Muscle of leg (tissue), 11 donors: ENCODE data around the gene TMEM43. TPM values are rescaled to one million over a fixed set of nuclear protein-coding genes. Genes with fewer than 3 reads are reported as not detected.
"Not testable (repeated sequence)": the region's sequence is repeated elsewhere in the genome, so short reads cannot be mapped to it uniquely, and the experiment has no call there.

Source experiments
- DNase-seq: peaks from one replicate; pipeline ENCODE4 v3.0.0; 2013
- H3K27ac ChIP-seq: one replicate; pipeline ENCODE4 v1.5.1; 2013; ENCODE audit warnings: mild to moderate bottlenecking, low read length, control low read depth
- H3K27me3 ChIP-seq: one replicate; pipeline ENCODE4 v1.6.1; 2013; ENCODE audit warnings: low read length; ENCODE audit not compliant: control insufficient read depth, insufficient read depth
- H3K36me3 ChIP-seq: one replicate; pipeline ENCODE4 v1.6.1; 2013; ENCODE audit warnings: low read length; ENCODE audit not compliant: control insufficient read depth, insufficient read depth
- H3K4me1 ChIP-seq: one replicate; pipeline ENCODE4 v1.6.1; 2013; ENCODE audit warnings: low read length; ENCODE audit not compliant: control insufficient read depth, insufficient read depth
- H3K4me3 ChIP-seq: one replicate; pipeline ENCODE4 v1.5.1; 2013; ENCODE audit warnings: low read length, control low read depth
- H3K9me3 ChIP-seq: replicated peaks from 2 replicates; pipeline ENCODE4 v1.6.1; 2013; ENCODE audit warnings: low read depth, low read length; ENCODE audit not compliant: control insufficient read depth
- WGBS: methylation state at CpG from one replicate; pipeline ENCODE4 v1.1.5; 2013; ENCODE audit warnings: missing lambda C conversion rate; ENCODE audit not compliant: insufficient coverage; 5-methylcytosine and 5-hydroxymethylcytosine counted together
- polyA plus RNA-seq, 8 donors: library from polyadenylated mRNA; unstranded; fragments of 120-200 nt; gene quantifications; one replicate each; pipeline versions ENCODE4 v1.2.1 to v1.2.3, GENCODE V29; 2013; ENCODE audit warnings: inconsistent platforms in 1 of 8, low replicate concordance in 1 of 8; ENCODE audit not compliant: insufficient read length in 8 of 8, insufficient read depth in 1 of 8
- total RNA-seq: library from RNA; stranded (reverse); fragments of 120-200 nt; gene quantifications from one replicate; pipeline ENCODE4 v1.2.4, GENCODE V29; 2013

The TMEM43 gene
- total and polyA plus RNA-seq, 9 donors, result 43.7 to 69.7 (median 51.4) TPM

DNA sequence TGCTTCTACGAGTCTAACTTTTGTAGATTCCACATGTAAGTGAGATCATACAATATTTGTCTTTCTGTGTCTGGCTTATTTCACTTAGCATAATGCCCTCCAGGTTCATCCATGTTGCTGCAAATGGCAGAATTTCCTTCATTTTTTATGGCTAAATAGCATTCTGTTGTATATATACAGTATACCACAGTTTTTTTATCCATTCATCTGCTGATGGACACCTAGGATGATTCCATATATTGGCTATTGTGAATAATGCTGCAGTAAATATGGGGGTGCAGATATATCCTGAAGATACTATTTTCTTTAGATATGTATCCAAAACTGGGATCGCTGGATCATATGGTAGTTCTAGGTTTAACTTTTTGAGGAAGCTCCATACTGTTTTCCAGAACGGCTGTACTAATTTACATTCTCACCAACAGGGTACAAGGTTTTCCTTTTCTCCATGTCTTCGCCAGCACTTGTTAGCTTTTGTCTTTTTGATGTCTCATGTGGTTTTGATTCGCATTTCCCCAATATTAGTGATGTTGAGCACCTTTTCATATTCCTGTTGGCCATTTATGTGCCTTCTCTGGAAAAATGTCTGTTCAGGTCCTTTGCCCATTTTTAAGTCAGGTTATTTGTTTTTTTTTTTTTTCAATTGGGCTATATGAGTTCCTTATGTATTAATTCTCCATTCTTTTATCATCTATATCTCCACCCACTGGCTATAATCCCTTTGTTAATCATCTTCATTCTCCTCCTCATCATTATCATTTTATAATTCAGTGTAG, 27.0 kb upstream of the TMEM43 start:
- no CpG with 5 or more reads among the region's 5 CpGs for WGBS
- Histone ChIP-seq H3K4me1 (no peaks in the 10 kb centered on the region), H3K4me3 (no peak overlapping the region), H3K36me3 (no peaks in the 10 kb centered on the region), H3K9me3 (no peaks in the 10 kb centered on the region), H3K27ac (no peak overlapping the region), H3K27me3 (peaks cover 3% of the 10 kb centered on the region)
- DNase-seq, result no peak

DNA sequence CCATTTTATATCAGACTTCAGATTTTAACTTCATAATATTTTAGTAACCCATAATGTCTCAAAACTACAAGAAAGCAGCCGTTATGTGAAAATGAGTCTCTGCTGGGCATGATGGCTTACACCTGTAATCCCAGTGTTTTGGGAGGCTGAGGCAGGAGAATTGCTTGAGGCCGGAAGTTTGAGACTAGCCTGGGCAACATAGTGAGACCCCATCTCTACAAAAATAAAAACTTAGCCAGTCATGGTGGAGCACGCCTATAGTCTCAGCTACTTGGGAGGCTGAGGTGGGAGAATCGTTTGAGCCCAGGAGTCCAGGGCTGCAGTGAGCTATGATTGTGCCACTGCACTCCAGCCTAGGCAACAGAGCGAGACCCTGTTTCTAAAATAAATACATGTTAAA, 15.0 kb upstream of the TMEM43 start:
- peaks cover 29% of the 10 kb centered on the region for H3K36me3 ChIP-seq
- H3K27me3 ChIP-seq, DNase-seq, H3K4me1 ChIP-seq, H3K27ac ChIP-seq, H3K9me3 ChIP-seq, H3K4me3 ChIP-seq: not testable (repeated sequence)
- no CpG with 5 or more reads among the region's 5 CpGs for WGBS

DNA sequence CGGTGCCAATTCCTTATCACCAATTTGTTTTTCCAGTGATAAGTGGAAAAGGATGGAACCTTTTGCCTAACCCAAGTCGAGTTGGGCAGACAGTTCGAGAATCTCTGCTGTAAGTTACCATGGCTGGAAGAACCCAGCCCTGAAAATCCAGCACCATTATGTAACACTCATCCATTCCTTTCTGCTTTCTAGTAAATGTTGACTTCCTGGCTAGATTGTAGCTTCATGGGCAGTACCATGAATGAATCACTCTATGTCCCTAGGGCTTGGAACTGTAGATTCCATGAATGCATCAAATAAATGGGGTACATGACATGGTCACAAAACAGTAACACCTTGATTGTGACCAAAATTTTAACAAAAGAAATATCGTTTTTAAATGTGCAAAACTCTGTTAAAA, 14.2 kb upstream of the TMEM43 start:
- peaks cover 37% of the 10 kb centered on the region for H3K36me3 ChIP-seq
- no peaks in the 10 kb centered on the region for H3K9me3 ChIP-seq
- 100% methylated on average over 1 of the region's 4 CpGs for WGBS
- no peaks in the 10 kb centered on the region for H3K27me3 ChIP-seq
- no peak overlapping the region for H3K27ac ChIP-seq
- no peak for DNase-seq
- no peak overlapping the region for H3K4me3 ChIP-seq
- H3K4me1 ChIP-seq, result no peaks in the 10 kb centered on the region

DNA sequence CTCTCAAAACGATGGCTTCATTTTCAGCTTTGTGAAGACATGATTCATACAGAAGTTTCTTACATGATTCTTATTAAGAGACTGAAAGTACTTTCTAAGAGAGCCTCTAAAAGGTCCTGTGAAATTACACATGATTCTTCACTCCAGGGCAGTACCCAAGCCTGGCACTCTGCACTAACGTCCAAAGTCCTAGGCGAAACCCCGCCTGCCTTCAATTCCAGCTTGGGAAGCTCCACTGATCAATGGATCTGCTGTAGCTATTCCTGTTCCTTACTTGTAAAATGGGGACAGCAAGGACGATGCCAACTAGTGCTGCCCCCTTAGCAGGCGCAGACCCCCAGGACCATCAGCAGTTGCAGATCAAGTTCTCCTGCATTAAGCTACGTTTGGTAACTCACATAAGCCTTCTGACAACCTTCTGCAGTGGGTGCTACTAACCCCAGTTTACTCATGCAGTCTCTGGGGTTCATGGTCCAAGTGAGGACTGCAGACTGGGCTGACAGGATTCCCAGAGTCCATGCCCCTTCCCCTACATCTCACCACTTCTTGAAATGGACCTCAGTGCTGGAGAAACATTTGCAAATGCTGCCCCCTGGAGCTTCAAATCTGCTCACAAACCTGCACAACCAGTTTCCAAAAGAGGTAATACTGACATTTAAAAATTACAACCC, 10.8 kb upstream of the TMEM43 start:
- DNase-seq, result no peak
- WGBS, result 95% methylated on average over 6 of the region's 7 CpGs
- H3K36me3 ChIP-seq, result peaks cover 57% of the 10 kb centered on the region

DNA sequence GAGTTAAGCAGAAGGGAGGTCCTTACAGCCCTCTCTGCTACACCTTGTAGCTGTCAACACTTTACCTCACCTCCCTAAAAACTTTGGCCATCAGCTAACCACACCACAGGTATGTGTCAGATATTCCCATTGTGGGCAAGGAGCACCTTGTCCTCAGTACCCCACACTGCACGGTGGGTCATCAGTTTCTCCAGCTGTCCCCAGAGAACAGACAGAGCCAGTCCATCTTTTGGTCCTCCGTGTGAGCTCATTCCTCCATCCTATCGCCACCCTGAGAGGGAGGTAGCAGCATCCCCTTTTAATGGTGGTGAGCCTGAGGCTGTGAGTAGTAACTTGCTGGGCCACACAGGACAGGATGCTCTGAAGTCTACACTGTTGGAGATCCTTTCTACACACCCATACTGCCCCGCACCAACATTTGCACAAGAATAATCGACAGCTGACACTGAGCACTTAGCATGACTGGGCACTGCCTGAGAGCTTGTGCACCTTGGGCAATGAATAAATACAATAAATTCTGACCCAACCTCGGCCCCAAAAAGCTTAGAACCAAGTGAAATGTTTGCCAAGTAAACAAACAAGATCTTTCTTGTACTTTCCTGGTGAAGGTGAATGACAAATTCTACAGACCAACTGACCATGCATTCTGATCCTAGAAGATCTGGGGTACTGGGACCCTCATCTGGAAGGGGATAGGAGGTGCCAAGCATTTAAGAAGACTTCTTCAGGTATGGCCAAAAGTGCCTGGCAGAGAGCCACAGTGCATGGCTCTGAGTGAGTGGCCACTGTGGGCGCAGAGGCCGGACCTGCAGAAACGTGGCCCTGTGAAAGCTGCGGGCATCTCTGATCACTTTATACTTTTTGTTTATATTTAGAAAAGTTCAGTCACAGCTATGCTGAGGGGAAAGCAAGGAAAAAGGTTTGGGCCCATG, 7.1 kb upstream of the TMEM43 start:
- Histone ChIP-seq H3K4me1 (no peaks in the 10 kb centered on the region), H3K4me3 (no peak overlapping the region), H3K27ac (no peak overlapping the region), H3K27me3 (no peaks in the 10 kb centered on the region), H3K9me3 (no peaks in the 10 kb centered on the region), H3K36me3 (peaks cover 67% of the 10 kb centered on the region)
- 93% methylated on average over 2 of the region's 10 CpGs for WGBS
- no peak for DNase-seq

More for the DNA sequence above, 10.8 kb upstream of the TMEM43 start:
- no peaks in the 10 kb centered on the region for H3K27me3 ChIP-seq
- H3K4me3 ChIP-seq, result no peak overlapping the region
- H3K27ac ChIP-seq, result no peak overlapping the region
- H3K9me3 ChIP-seq, result no peaks in the 10 kb centered on the region
- no peaks in the 10 kb centered on the region for H3K4me1 ChIP-seq

DNA sequence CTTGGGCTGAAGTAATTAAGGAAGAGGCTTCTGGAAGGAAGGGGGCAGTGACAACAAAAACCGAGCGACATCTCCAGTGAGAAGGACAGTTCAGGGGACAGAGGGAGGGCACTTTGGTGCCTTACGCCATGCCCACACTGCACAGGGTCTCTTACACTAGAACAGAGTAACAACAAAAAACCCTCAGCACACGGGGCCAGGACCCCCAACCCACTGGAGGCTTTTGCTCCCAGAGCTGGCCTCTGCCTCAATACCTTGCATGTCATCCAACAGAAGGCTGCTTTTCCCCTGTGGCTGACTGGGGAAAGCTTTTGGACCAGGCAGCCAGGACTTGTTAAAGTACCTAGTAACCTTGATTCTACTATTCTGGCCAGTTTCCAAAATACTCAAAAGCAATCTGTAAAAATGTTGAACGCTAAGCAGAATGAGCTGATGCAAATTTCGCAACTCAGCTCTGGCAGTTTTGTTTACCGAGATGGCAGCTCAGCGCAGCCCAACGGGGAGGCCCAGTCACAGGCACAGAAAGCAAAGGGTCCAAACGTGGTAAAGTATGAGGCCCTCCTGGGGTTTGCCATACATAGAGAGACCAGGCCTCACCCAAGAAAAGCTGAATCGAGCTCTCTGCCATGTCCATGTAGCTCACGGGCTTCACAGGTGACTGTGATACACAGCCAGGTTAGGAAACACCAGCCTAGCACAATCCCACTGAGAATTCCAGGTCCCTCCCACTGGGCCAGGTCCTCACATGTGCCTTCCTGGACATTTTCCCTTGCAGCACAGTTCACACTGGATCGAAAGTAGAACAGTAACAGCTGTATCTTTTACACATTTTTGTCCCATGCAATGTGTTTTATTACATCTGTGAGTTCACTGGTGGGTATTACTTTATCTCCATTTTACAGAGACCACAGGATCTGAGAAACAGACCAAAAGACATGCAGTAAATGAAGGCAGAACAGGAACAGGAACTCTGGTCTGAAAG, 6.2 kb upstream of the TMEM43 start:
- peaks cover 59% of the 10 kb centered on the region for H3K36me3 ChIP-seq
- no peak for DNase-seq
- 60% methylated on average over 9 of the region's 13 CpGs for WGBS
- no peak overlapping the region for H3K27ac ChIP-seq
- H3K27me3 ChIP-seq, result no peaks in the 10 kb centered on the region
- H3K4me3 ChIP-seq, result no peak overlapping the region
- no peaks in the 10 kb centered on the region for H3K9me3 ChIP-seq
- H3K4me1 ChIP-seq, result peaks cover 4% of the 10 kb centered on the region

DNA sequence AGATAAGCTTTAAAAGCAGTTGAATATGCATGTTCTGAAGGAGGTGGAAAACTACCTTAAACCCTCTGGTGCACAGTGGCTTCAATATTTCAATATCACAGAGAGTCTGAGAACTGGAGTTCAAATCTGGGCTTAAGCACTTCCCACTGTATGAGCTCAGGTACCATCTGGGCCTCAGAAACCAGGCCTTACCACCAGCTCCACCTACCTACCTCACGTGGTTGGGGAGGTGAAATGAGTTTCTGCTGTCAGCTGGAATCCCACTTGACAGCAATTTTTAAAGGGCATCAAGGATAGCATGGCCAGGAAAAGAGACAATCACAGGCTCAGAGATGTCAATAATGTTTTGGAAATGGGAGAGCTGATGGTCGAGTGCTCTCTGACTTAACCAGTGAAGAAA, 5.2 kb upstream of the TMEM43 start:
- Histone ChIP-seq H3K27ac (no peak overlapping the region), H3K4me1 (peaks cover 7% of the 10 kb centered on the region), H3K27me3 (no peaks in the 10 kb centered on the region), H3K9me3 (no peaks in the 10 kb centered on the region), H3K36me3 (peaks cover 55% of the 10 kb centered on the region), H3K4me3 (no peak overlapping the region)
- no peak for DNase-seq
- no CpG with 5 or more reads among the region's 2 CpGs for WGBS

DNA sequence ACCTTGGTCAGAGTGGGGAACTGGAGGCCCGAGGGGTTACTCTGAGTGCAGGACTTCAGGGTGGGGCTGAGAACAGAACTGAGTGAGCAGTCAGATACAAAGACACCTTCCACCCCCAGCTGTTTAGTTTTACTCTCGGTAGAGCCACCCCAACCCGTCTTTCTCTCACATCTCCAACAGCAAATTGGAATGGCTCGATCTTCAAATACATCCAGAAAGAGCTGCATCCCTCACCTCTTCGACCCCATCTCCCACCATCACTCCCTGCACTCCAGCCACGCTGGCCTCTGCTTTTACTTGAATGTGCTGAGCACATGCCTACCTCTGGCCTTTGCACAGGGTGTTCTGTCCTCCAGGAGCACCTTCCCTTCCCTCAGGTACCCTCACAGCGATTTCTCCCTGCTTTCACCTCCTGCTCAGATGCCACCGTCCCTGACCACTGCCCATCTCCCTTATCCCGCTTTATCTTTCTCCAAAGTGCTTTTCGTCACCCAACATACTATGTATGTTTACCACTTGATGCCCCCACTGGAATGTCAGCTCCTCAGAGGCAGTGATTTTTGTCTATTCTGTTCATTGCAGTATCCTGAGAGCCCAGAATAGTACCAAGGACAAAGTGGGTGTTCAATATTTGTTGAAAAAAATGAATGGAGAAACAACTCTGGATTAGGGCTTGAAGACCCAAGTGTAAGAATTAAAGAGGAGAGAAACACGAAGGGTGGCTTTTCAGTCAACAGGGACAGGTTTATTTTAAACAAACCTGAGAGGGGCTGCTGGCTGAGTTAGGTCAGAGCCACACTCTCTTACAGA, 4.5 kb upstream of the TMEM43 start:
- H3K4me3 ChIP-seq, result no peak overlapping the region
- 92% methylated on average over 9 of the region's 11 CpGs for WGBS
- H3K27me3 ChIP-seq, result no peaks in the 10 kb centered on the region
- H3K4me1 ChIP-seq, result peaks cover 7% of the 10 kb centered on the region
- DNase-seq, result no peak
- H3K36me3 ChIP-seq, result peaks cover 50% of the 10 kb centered on the region
- H3K9me3 ChIP-seq, result no peaks in the 10 kb centered on the region
- no peak overlapping the region for H3K27ac ChIP-seq
